Activated naive CD4-positive, alpha-beta T cell treated with anti-CD3 and anti-CD28 coated beads for 36 hours (primary cell): ENCODE measurements around the gene PLCD1. TPM values are rescaled to one million over a fixed set of nuclear protein-coding genes. Genes with fewer than 3 reads are reported as not detected.

ENCODE experiments used
- CTCF ChIA-PET: fragments of 350-600 bp; sonication (Branson Sonifier 250); formaldehyde crosslinking; loops from one replicate; lab custom pipeline; 2021; ENCODE audit warnings: antibody characterized with exemption; lab: Charles Lee
- DNase-seq: peaks from one replicate; pipeline ENCODE4 v3.0.0-alpha.2; 2020
- H3K27ac Mint-ChIP-seq: one replicate; pipeline ENCODE4 v1.8.0; 2021; ENCODE audit warnings: mild to moderate bottlenecking, mixed read lengths
- H3K27me3 Mint-ChIP-seq: one replicate; pipeline ENCODE4 v1.8.0; 2021; ENCODE audit warnings: low read depth, mixed read lengths
- H3K36me3 Mint-ChIP-seq: one replicate; pipeline ENCODE4 v1.8.0; 2021; ENCODE audit warnings: low read depth, mixed read lengths
- H3K4me1 Mint-ChIP-seq: one replicate; pipeline ENCODE4 v1.8.0; 2021; ENCODE audit warnings: low read depth, mixed read lengths
- H3K4me3 Mint-ChIP-seq: one replicate; pipeline ENCODE4 v1.8.0; 2021; ENCODE audit warnings: mild to moderate bottlenecking, moderate library complexity, mixed read lengths
- H3K9me3 Mint-ChIP-seq: one replicate; pipeline ENCODE4 v1.8.0; 2021; ENCODE audit warnings: mixed read lengths
- intact Hi-C: fragments of 100-400 bp; cut with micrococcal nuclease; formaldehyde crosslinking; loops from one replicate; pipeline ENCODE4 v1.15.1; 2023
- total RNA-seq, 2 experiments: library from RNA; stranded (reverse); gene quantifications; one replicate each; pipeline ENCODE4 v1.2.3, GENCODE V29; 2021

PLCD1 gene
- total RNA-seq, 2 experiments from 2014 or later = 10.6 to 10.8 TPM

DNA sequence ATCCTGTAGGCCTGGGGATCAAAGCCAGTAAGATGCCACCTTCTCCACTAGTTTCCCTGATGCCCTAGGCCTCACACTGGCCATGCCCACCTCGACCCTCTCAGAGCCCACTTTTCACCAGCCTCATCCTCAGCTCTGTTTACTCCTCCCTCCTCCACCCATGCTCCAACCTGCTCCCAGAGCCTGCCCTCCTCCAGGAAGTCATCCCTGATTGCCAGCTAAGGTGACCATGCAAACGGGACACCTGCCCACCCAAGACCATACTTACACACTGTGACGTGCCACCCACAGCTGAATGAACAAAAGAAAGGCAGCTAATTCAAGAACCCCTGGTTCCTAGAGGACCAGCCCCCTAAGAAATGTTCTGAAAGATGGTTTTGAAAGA, 9.1 kb downstream of the PLCD1 start:
- Mint-ChIP-seq H3K4me3 (no peak overlapping the region), H3K27me3 (no peaks in the 10 kb centered on the region), H3K9me3 (peaks cover 6% of the 10 kb centered on the region), H3K36me3 (peaks cover 14% of the 10 kb centered on the region), H3K4me1 (peaks cover 9% of the 10 kb centered on the region), H3K27ac (no peak overlapping the region)
- DNase-seq = no peak
- intact Hi-C loops = no loop called here
- CTCF ChIA-PET = interaction anchor here (0.7 to 0.9 kb wide), 2 partner anchors 11 to 17 kb away, joined by 3 read pairs; no protein-coding TSS in a partner anchor

DNA sequence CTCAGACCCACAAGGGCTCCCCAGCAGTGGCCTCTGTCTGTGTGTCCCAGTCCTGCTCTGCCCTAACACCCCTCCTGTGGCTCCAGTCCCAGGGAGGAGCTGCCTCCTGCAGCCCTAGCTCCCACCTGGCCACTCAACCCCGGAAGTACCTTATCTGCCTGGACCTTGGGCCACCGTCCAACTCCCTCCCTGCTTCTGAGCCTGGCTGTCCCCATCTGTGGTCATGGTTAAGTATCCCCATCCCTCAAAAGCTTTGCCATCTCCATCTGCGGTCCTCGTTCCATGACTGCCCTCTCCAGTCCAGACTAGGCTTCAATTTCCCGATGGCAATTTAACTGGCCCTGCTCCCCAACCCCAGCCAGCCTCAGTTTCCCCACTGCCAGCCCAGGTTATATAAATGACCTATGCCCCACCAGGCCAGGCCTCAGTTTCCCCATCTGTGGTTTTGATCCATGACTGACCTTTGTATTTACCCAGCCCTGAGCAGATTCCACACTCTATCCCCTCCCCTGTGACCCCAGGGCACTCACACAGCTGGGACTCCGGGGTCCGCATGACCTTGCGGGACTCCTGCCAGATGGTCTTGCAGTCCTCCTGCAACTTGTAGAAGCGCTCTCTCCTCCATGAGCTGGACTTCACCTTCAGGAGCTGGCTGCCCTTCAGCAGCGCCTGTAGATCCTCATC, 9.6 kb downstream of the PLCD1 start:
- Mint-ChIP-seq H3K4me1 (peaks cover 7% of the 10 kb centered on the region), H3K4me3 (no peak overlapping the region), H3K36me3 (peaks cover 17% of the 10 kb centered on the region), H3K27ac (no peak overlapping the region), H3K9me3 (peaks cover 6% of the 10 kb centered on the region), H3K27me3 (no peaks in the 10 kb centered on the region)
- intact Hi-C loops = no loop called here
- CTCF ChIA-PET = interaction anchor here (0.7 to 0.9 kb wide), 3 partner anchors 11 to 22 kb away, joined by 3 read pairs; no protein-coding TSS in a partner anchor
- DNase-seq = no peak

DNA sequence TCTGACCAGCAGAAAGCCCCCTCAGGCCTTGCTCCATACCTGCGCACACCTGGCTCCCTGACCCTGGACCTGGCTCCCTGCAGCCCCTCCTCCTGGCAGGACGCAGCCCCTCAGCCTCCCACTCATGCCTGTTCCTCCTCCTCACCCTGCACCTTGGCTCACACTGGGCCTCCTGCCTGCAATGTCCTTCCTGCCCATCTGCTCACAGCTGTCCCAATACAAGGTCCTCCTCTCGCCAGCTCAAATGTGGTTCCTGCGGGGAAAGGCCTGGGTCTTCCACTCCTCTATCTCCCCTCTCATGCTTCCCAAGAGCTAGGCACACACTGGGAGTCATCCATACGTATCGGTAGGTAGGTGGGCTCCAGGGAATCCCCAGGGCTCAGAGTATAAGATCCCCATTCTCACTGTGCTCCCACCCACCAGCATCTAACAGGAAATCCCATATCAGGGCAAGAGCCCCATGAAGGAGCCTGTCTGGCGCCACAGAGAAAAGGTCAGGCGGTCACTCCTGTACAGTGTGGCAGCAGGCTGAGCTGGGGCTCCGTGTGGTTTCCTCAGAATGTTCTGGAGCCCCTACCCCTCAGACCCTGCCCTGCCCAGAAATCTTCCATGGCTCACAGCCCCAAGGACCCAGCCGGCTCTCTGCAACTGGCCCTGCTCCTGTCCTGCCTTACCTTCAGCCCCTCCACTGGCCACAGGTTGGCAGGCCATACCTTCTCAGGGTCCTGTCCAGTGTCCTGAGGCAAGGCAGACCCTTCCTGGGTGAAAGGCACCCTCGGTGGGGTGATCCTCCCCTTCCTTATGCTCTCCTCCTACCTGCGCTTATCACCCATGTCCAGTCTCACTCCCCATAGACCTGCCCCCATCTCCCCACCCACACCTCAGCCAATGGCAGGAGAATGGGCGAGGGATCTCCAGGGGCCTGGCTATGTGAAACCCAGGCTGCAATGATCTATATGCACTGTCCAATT, 10.9 kb downstream of the PLCD1 start:
- Mint-ChIP-seq H3K4me3 (no peak overlapping the region), H3K27me3 (no peaks in the 10 kb centered on the region), H3K36me3 (peaks cover 17% of the 10 kb centered on the region), H3K4me1 (peaks cover under 1% of the 10 kb centered on the region), H3K9me3 (peaks cover 6% of the 10 kb centered on the region), H3K27ac (no peak overlapping the region)
- peak; percentile 1 for DNase-seq
- CTCF ChIA-PET = interaction anchor here (0.7 kb wide), 1 partner anchor 21 kb away, joined by 3 read pairs; no protein-coding TSS in a partner anchor
- intact Hi-C loops = no loop called here

DNA sequence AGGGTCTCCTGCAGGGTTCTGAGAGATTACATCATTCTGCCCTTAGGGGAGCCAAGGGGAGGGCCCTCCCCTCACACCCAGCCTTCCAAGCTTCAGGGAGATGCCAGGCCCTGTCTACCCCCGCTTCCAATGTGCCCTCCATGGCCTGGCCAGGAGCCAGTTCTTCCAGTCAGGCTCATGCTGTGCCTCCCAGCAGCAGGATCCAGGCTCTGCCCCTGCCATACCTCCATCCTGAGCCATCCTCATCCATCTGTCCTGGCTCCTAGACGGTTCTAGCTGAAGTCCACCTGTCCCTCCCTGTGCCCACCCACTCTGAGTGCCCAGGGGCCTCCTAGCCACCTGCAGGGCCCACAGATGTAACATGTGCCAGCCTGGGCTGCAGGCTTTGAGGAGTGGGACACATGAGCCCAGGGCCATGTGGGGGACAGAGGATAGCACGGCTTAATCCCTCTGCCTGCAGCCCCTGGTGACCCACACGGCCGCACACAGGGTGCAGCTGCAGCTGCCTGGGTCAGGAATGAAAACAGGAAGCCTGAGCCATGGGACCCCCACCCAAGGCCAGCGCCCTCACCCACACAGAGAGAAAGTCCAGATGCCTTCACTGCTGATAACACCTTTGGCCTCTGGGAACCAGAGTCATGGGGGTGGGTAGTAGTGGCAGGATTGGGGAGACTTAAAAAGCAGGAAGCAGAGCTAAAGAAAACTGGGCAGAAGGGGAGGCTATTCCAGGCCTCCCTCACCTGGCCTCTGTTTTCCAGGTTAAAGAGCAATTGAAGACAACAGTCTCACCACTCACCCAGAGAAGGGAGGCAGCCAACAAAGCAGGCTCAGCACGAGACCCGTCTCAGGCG, 11.8 kb downstream of the PLCD1 start:
- CTCF ChIA-PET = no interaction called here
- peaks cover 17% of the 10 kb centered on the region for H3K36me3 Mint-ChIP-seq
- H3K27ac Mint-ChIP-seq = no peak overlapping the region
- intact Hi-C loops = no loop called here
- H3K9me3 Mint-ChIP-seq = peaks cover 6% of the 10 kb centered on the region
- H3K4me1 Mint-ChIP-seq = no peaks in the 10 kb centered on the region
- no peaks in the 10 kb centered on the region for H3K27me3 Mint-ChIP-seq
- no peak overlapping the region for H3K4me3 Mint-ChIP-seq
- DNase-seq = no peak

DNA sequence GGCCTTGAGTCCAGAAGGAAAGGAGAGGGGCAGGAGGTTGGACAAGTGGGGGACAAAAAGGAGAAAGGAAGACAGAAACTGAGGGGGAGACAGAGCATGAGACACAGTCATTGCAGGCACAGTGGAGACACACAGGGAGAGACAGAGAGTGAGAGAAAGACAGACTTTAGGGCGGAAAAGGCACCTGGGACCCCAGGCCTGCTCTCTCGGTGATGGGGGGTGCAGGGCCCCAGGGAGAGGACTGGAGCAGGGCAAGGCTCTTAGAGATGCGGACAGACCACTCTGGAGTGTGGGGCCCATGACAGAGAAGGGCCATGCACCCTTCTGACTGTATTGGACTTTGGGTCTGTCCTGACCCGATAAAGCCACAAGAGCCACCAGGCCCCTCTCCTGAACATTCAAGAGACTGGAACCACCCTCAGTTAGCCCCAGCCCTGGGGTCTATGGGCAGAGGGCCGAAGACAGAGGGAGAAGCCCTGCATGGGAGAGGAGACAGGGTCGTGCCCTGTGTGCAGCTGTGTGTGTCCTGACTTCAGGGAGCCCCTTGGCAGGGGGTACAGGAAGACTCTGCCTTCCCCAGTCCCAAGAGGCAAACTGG, 12.5 kb downstream of the PLCD1 start:
- Mint-ChIP-seq H3K9me3 (peaks cover 6% of the 10 kb centered on the region), H3K27ac (no peak overlapping the region), H3K36me3 (peaks cover 17% of the 10 kb centered on the region), H3K4me1 (no peaks in the 10 kb centered on the region), H3K27me3 (no peaks in the 10 kb centered on the region), H3K4me3 (no peak overlapping the region)
- CTCF ChIA-PET = no interaction called here
- DNase-seq = no peak
- intact Hi-C loops = no loop called here

DNA sequence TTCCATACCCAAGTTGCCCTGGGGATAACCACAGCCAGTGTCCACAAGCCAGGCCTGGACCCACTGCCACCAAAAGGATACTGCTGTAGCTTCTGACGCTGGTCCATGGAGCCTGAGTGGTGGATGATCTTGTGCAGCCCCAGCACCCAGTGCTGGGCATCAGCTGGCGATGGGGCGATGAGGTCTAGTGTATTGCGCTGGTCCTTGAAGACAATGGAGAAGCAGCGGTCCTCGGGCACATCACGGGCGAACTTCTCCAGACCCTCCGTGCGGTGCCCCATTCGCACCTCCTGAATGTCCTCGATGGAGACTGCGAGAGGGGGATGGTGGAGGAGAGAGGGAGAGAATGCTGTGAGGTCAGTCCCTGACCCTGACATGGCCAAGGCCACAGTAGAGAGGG, 13.0 kb downstream of the PLCD1 start:
- CTCF ChIA-PET = no interaction called here
- intact Hi-C loops = no loop called here

DNA sequence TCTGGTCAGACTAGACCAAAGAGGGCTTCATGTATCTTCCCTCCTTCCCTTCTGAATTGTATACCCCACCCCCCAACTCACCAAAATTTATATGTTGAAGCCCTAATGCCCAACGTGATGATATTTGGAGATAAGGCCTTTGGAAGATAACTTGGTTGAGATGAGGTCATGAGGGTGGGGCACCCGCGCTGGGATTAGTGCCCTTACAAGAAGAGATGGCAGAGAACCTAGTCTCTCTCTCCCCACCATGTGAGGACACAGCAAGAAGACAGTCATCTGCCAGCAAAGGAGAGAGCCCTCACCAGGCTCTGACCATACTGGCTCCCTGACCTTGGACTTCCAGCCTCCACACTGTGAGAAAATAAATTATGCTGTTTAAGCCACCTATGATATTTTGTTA, 13.5 kb downstream of the PLCD1 start:
- Mint-ChIP-seq H3K27ac (no peak overlapping the region), H3K36me3 (peaks cover 17% of the 10 kb centered on the region), H3K27me3 (no peaks in the 10 kb centered on the region), H3K4me3 (no peak overlapping the region), H3K4me1 (no peaks in the 10 kb centered on the region), H3K9me3 (peaks cover 6% of the 10 kb centered on the region)
- no peak for DNase-seq
- intact Hi-C loops = no loop called here
- CTCF ChIA-PET = no interaction called here

More for the DNA sequence above, 13.0 kb downstream of the PLCD1 start:
- Mint-ChIP-seq H3K27me3 (no peaks in the 10 kb centered on the region), H3K9me3 (peaks cover 6% of the 10 kb centered on the region), H3K36me3 (peaks cover 17% of the 10 kb centered on the region), H3K4me3 (no peak overlapping the region), H3K27ac (no peak overlapping the region), H3K4me1 (no peaks in the 10 kb centered on the region)
- DNase-seq = no peak

DNA sequence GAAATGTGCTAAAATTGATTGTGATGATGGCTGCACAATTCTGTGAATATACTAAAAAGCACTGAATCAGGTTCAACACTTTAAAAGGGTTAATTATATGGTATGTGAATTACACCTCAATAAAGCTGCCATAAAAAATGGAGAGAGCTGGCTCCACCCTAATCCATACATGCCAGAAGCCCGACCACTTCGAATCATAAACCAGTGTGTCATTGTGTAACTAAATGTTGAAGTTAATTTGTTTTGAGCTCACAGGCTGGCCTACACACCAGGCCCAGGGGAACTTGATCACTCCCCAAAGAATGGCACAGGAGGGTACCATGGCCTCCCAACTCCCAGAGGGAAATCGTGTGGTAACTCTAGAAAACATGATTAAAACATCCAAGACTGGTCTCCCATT, 14.0 kb downstream of the PLCD1 start:
- H3K27me3 Mint-ChIP-seq = no peaks in the 10 kb centered on the region
- H3K9me3 Mint-ChIP-seq = peaks cover 6% of the 10 kb centered on the region
- no peak overlapping the region for H3K4me3 Mint-ChIP-seq
- no peaks in the 10 kb centered on the region for H3K4me1 Mint-ChIP-seq
- peaks cover 17% of the 10 kb centered on the region for H3K36me3 Mint-ChIP-seq
- no peak overlapping the region for H3K27ac Mint-ChIP-seq
- CTCF ChIA-PET = no interaction called here
- no peak for DNase-seq
- intact Hi-C loops = no loop called here

DNA sequence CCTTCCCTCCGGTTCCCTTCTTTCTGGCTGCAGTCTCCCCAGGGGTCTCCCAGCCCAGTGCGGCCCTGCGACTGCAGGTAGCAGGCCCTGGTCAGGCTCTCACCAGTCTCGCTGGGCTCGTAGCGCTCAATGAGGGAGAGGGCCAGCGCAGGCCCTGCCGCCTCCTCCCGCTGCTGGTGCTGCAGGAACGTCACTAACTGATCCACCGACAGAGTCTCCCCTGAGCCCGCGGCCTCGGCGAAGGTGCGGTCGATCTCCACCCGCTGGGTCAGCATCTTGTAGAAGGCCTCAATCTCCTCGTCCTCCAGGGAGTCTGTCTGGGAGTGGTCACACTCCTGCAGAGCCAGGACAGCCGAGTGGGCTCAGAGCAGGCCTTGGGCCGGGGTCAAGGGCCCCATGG, 18.3 kb downstream of the PLCD1 start:
- no peak overlapping the region for H3K4me3 Mint-ChIP-seq
- no peak for DNase-seq
- peaks cover 6% of the 10 kb centered on the region for H3K36me3 Mint-ChIP-seq
- intact Hi-C loops = no loop called here
- no peaks in the 10 kb centered on the region for H3K9me3 Mint-ChIP-seq
- CTCF ChIA-PET = no interaction called here
- no peaks in the 10 kb centered on the region for H3K4me1 Mint-ChIP-seq
- no peak overlapping the region for H3K27ac Mint-ChIP-seq
- H3K27me3 Mint-ChIP-seq = no peaks in the 10 kb centered on the region

DNA sequence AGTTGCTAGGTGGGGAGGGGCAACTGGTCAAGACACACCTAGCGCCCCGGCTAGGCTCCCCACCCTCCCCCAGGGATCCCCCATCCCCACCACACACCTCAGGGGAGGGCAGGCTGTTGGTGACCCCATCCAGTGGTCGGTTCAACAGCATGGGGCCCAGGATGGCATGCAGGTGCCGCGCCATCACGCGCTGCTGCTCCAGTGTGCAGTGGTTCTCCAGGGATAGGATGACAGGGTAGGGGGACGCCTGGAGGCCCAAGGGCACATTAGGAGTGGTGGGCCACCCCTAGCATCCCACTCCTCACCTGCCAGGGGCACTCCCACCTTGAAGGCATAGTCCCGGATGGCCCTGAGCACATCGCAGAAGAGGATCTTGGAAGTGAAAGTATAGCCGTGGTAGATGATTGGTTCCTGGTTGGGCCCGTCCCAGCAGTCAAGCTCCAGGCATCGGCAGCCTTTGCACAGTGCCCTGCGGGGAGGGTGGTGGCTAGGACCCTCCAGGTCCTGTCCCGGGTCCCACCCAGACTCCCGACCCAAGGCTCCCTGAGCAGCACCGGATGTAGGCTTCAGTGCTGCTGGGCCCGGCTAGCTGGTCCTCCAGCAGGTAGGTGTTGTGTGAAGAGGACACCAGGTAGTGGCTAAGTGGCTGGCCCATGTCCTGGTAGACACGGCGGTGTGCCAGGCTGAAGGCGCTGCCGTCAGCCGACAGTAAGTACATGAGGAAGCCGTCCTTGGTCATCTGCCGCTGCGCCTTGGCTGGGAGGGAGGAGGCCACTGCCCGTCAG, 19.4 kb downstream of the PLCD1 start:
- Mint-ChIP-seq H3K36me3 (peaks cover 1% of the 10 kb centered on the region), H3K9me3 (no peaks in the 10 kb centered on the region), H3K4me3 (no peak overlapping the region), H3K27me3 (no peaks in the 10 kb centered on the region), H3K4me1 (no peaks in the 10 kb centered on the region), H3K27ac (no peak overlapping the region)
- no peak for DNase-seq
- intact Hi-C loops = no loop called here
- CTCF ChIA-PET = interaction anchor here (1.0 kb wide), 1 partner anchor 28 kb away, joined by 3 read pairs; no protein-coding TSS in a partner anchor

DNA sequence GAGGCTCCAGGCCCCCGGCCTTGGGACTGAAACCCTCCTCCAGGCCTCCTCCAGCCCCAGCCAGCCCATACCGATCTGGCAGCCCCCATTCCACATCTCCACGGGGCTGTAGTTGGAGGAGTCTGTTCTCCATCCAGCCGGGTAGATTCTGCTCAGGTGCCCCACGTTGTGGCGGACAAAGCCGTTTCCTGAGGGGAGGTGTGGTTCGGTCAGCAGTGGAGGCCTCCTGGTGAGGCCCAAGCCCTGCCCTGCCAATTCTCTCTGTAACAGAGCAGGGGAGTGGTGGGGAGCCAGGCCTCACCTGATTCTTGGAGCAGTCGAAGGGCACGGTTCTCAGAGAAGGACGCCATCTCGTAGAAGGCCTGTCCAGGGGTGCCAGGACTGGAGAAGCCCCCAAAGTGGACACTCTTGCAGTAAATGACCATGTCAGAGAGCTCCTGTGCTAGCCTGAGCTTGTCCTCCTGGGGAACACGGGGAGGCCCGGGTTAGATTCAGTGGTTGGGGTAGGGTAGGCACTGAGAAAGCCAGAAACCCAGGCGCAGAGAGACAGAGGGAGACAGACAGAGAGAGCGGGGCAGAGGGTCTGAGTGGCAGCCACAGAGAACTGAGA, 20.4 kb downstream of the PLCD1 start:
- peaks cover 5% of the 10 kb centered on the region for H3K4me1 Mint-ChIP-seq
- no peak overlapping the region for H3K4me3 Mint-ChIP-seq
- peaks cover 2% of the 10 kb centered on the region for H3K36me3 Mint-ChIP-seq
- intact Hi-C loops = no loop called here
- H3K9me3 Mint-ChIP-seq = no peaks in the 10 kb centered on the region
- no peaks in the 10 kb centered on the region for H3K27me3 Mint-ChIP-seq
- H3K27ac Mint-ChIP-seq = peak overlapping the region; percentile 24
- DNase-seq = no peak
- CTCF ChIA-PET = interaction anchor here (1.0 to 1.2 kb wide), 2 partner anchors 11 to 27 kb away, joined by 3 read pairs; no protein-coding TSS in a partner anchor
